ENCODE measurements around the gene PPP1R1C. TPM values are rescaled to one million over a fixed set of nuclear protein-coding genes. Genes with fewer than 3 reads are reported as not detected.
"Not testable (repeated sequence)": the region's sequence is repeated elsewhere in the genome, so short reads cannot be mapped to it uniquely, and the experiment has no call there.

PPP1R1C gene
- total RNA-seq, 1 experiment from 2014 or later: 2.0 TPM

GRCh38 chr2:181955010-181955409 is 30.6 kb upstream of the PPP1R1C start:
- CTCF ChIA-PET: interaction anchor here (0.8 kb wide), 1 partner anchor 123 kb away, joined by 3 read pairs; no protein-coding TSS in a partner anchor
- TF ChIP-seq CTCF (IDR thresholded peaks at IDR 0.05; ENCODE audit: unreplicated experiment): no peak
- Mint-ChIP-seq H3K27ac (ENCODE audit: unreplicated experiment) (peak overlapping the region; percentile 80), H3K27me3 (ENCODE audit: unreplicated experiment) (no peaks in the 10 kb centered on the region), H3K4me1 (ENCODE audit: low read depth, unreplicated experiment) (peaks cover 46% of the 10 kb centered on the region), H3K4me3 (ENCODE audit: low read depth, unreplicated experiment) (no peak overlapping the region), H3K36me3 (ENCODE audit: insufficient read depth, unreplicated experiment) (peaks cover under 1% of the 10 kb centered on the region), H3K9me3 (ENCODE audit: low read depth, unreplicated experiment) (no peaks in the 10 kb centered on the region)
- intact Hi-C loops (cut with micrococcal nuclease; ENCODE audit: unreplicated experiment): no loop called here
- no peak for DNase-seq
- no TSS peak for BruUV-seq (replicated peaks)

- peaks cover 55% of the 10 kb centered on the region for H3K4me1 Mint-ChIP-seq (ENCODE audit: low read depth, unreplicated experiment)
- H3K27ac Mint-ChIP-seq (ENCODE audit: unreplicated experiment); BruUV-seq (replicated peaks); H3K36me3 Mint-ChIP-seq (ENCODE audit: insufficient read depth, unreplicated experiment); H3K9me3 Mint-ChIP-seq (ENCODE audit: low read depth, unreplicated experiment); H3K27me3 Mint-ChIP-seq (ENCODE audit: unreplicated experiment); CTCF ChIA-PET; H3K4me3 Mint-ChIP-seq (ENCODE audit: low read depth, unreplicated experiment); DNase-seq; intact Hi-C loops (cut with micrococcal nuclease; ENCODE audit: unreplicated experiment): not testable (repeated sequence)
Measured at GRCh38 chr2:181955866-181956265, 29.8 kb upstream of the PPP1R1C start.

- Mint-ChIP-seq H3K4me3 (ENCODE audit: low read depth, unreplicated experiment) (peak overlapping the region; percentile 51), H3K9me3 (ENCODE audit: low read depth, unreplicated experiment) (no peaks in the 10 kb centered on the region), H3K27ac (ENCODE audit: unreplicated experiment) (peak overlapping the region; percentile 70), H3K27me3 (ENCODE audit: unreplicated experiment) (no peaks in the 10 kb centered on the region), H3K36me3 (ENCODE audit: insufficient read depth, unreplicated experiment) (no peaks in the 10 kb centered on the region), H3K4me1 (ENCODE audit: low read depth, unreplicated experiment) (peaks cover 46% of the 10 kb centered on the region)
- TF ChIP-seq CTCF (IDR thresholded peaks at IDR 0.05; ENCODE audit: unreplicated experiment): no peak
- peak; percentile 24 for DNase-seq
- BruUV-seq (replicated peaks): no TSS peak
- CTCF ChIA-PET: interaction anchor here (1.0 to 1.5 kb wide), 5 partner anchors 10 to 120 kb away, joined by 3 to 4 read pairs (median 4); no protein-coding TSS in a partner anchor
- intact Hi-C loops (cut with micrococcal nuclease; ENCODE audit: unreplicated experiment): no loop called here
Measured at GRCh38 chr2:181957668-181958067, 28.0 kb upstream of the PPP1R1C start.

GRCh38 chr2:181958726-181959125 is 26.9 kb upstream of the PPP1R1C start:
- CTCF ChIA-PET: no interaction called here
- no peak for TF ChIP-seq CTCF (IDR thresholded peaks at IDR 0.05; ENCODE audit: unreplicated experiment)
- Mint-ChIP-seq H3K27ac (ENCODE audit: unreplicated experiment) (peak overlapping the region; percentile 70), H3K4me3 (ENCODE audit: low read depth, unreplicated experiment) (no peak overlapping the region), H3K27me3 (ENCODE audit: unreplicated experiment) (no peaks in the 10 kb centered on the region), H3K4me1 (ENCODE audit: low read depth, unreplicated experiment) (peaks cover 38% of the 10 kb centered on the region), H3K36me3 (ENCODE audit: insufficient read depth, unreplicated experiment) (no peaks in the 10 kb centered on the region), H3K9me3 (ENCODE audit: low read depth, unreplicated experiment) (no peaks in the 10 kb centered on the region)
- no peak for DNase-seq
- intact Hi-C loops (cut with micrococcal nuclease; ENCODE audit: unreplicated experiment): no loop called here
- no TSS peak for BruUV-seq (replicated peaks)

- TF ChIP-seq CTCF (IDR thresholded peaks at IDR 0.05; ENCODE audit: unreplicated experiment): no peak
- Mint-ChIP-seq H3K4me3 (ENCODE audit: low read depth, unreplicated experiment) (no peak overlapping the region), H3K27ac (ENCODE audit: unreplicated experiment) (no peak overlapping the region), H3K4me1 (ENCODE audit: low read depth, unreplicated experiment) (peaks cover 32% of the 10 kb centered on the region), H3K36me3 (ENCODE audit: insufficient read depth, unreplicated experiment) (no peaks in the 10 kb centered on the region), H3K27me3 (ENCODE audit: unreplicated experiment) (no peaks in the 10 kb centered on the region), H3K9me3 (ENCODE audit: low read depth, unreplicated experiment) (no peaks in the 10 kb centered on the region)
- BruUV-seq (replicated peaks): no TSS peak
- CTCF ChIA-PET: no interaction called here
- no peak for DNase-seq
- intact Hi-C loops (cut with micrococcal nuclease; ENCODE audit: unreplicated experiment): no loop called here
Measured at GRCh38 chr2:181959508-181959907, 26.1 kb upstream of the PPP1R1C start.

- H3K4me3 Mint-ChIP-seq (ENCODE audit: low read depth, unreplicated experiment); intact Hi-C loops (cut with micrococcal nuclease; ENCODE audit: unreplicated experiment); H3K36me3 Mint-ChIP-seq (ENCODE audit: insufficient read depth, unreplicated experiment); BruUV-seq (replicated peaks); H3K27ac Mint-ChIP-seq (ENCODE audit: unreplicated experiment); DNase-seq; H3K9me3 Mint-ChIP-seq (ENCODE audit: low read depth, unreplicated experiment); H3K27me3 Mint-ChIP-seq (ENCODE audit: unreplicated experiment): not testable (repeated sequence)
- CTCF ChIA-PET: interaction anchor here (0.7 kb wide), 1 partner anchor 62 kb away, joined by 4 read pairs; no protein-coding TSS in a partner anchor
- peaks cover 32% of the 10 kb centered on the region for H3K4me1 Mint-ChIP-seq (ENCODE audit: low read depth, unreplicated experiment)
Measured at GRCh38 chr2:181961167-181961566, 24.5 kb upstream of the PPP1R1C start.
